Fibroblast of lung (primary cell): Measurements from ENCODE around the gene PDAP1. TPM values are rescaled to one million over a fixed set of nuclear protein-coding genes. Genes with fewer than 3 reads are reported as not detected.

Experiments
- DNase-seq, 2 donors: peaks; one replicate each; pipeline versions ENCODE4 v3.0.0 to v3.0.0-alpha.2; 2010; ENCODE audit warnings: low read depth in 2 of 2
- H2AFZ ChIP-seq: 2 replicates; pipeline ENCODE4 v1.5.1; 2012; ENCODE audit warnings: low read length, control low read depth, inconsistent platforms
- H3K27ac ChIP-seq: 2 replicates; pipeline ENCODE4 v1.5.1; 2011; ENCODE audit warnings: low read length, control low read depth; ENCODE audit not compliant: insufficient read depth
- H3K27me3 ChIP-seq: 2 replicates; pipeline ENCODE4 v1.5.1; 2011; ENCODE audit warnings: mild to moderate bottlenecking, low read length; ENCODE audit not compliant: control insufficient read depth, insufficient read depth
- H3K36me3 ChIP-seq: 2 replicates; pipeline ENCODE4 v1.5.1; 2011; ENCODE audit warnings: low read length; ENCODE audit not compliant: control insufficient read depth, insufficient read depth
- H3K4me1 ChIP-seq: 2 replicates; pipeline ENCODE4 v1.5.1; 2011; ENCODE audit warnings: low read length; ENCODE audit not compliant: control insufficient read depth, insufficient read depth; ENCODE audit errors: extremely low read depth
- H3K4me2 ChIP-seq: 2 replicates; pipeline ENCODE4 v1.5.1; 2011; ENCODE audit warnings: low read length, control low read depth; ENCODE audit not compliant: insufficient read depth; ENCODE audit errors: extremely low read depth
- H3K4me3 ChIP-seq, 4 experiments: fragments of 200-600 bp in 1 of 4; sonication (generic) in 1 of 4; replicated peaks in 1 of 4; 2 replicates each; pipeline ENCODE4 v1.5.1; 2011 to 2016; ENCODE audit warnings: low read length in 4 of 4, low read depth in 3 of 4, mild to moderate bottlenecking in 3 of 4, control low read depth in 2 of 4, inconsistent platforms in 1 of 4, mixed read lengths in 1 of 4; ENCODE audit not compliant: insufficient read depth in 1 of 4; ENCODE audit errors: control extremely low read depth in 1 of 4
- H3K79me2 ChIP-seq: 2 replicates; pipeline ENCODE4 v1.5.1; 2012; ENCODE audit warnings: mild to moderate bottlenecking, low read length, inconsistent platforms; ENCODE audit not compliant: control insufficient read depth, insufficient read depth
- H3K9ac ChIP-seq: 2 replicates; pipeline ENCODE4 v1.5.1; 2011; ENCODE audit warnings: mild to moderate bottlenecking, low read length, control low read depth; ENCODE audit not compliant: insufficient read depth
- H3K9me3 ChIP-seq: 2 replicates; pipeline ENCODE4 v1.5.1; 2012; ENCODE audit warnings: low read depth, low read length; ENCODE audit not compliant: control insufficient read depth, insufficient read depth
- H4K20me1 ChIP-seq: 2 replicates; pipeline ENCODE4 v1.5.1; 2011; ENCODE audit warnings: low read length; ENCODE audit not compliant: control insufficient read depth, insufficient read depth; ENCODE audit errors: extremely low read depth
- EZH2 ChIP-seq: IDR thresholded peaks from 2 replicates; pipeline ENCODE4 v1.5.1; 2012; ENCODE audit warnings: low read length, control low read depth, mild to moderate bottlenecking; ENCODE audit errors: missing control alignments
- polyA plus RNA-seq, 2 donors: library from polyadenylated mRNA; depleted of rRNA in 1 of 2; stranded (reverse) in 1 of 2; unstranded in 1 of 2; fragments of >200 nt; gene quantifications; 2 replicates each; pipeline ENCODE4 v1.2.1, GENCODE V29; 2011 to 2012; ENCODE audit warnings: missing spikeins in 1 of 2
- total RNA-seq: library from RNA; depleted of rRNA; stranded (reverse); fragments of >200 nt; gene quantifications from 2 replicates; pipeline ENCODE4 v1.2.1, GENCODE V29; 2014
- TF ChIP-seq, protein P1 (sequence below), 2 donors: IDR thresholded peaks in 1 of 2; conservative IDR thresholded peaks in 1 of 2; 1 replicate in 1 of 2; 2 replicates in 1 of 2; pipeline ENCODE4 v1.5.1; 2011 to 2012; ENCODE audit warnings: low read length in 2 of 2, control low read depth in 1 of 2, inconsistent platforms in 1 of 2, low read depth in 1 of 2, mild to moderate bottlenecking in 1 of 2

Gene PDAP1
- total and polyA plus RNA-seq, 2 donors (not counting 1 experiment from before 2014, with no cell fraction given) = 29.6 to 105 TPM

- Histone ChIP-seq H3K9ac (no peak overlapping the region), H3K27me3 (no peaks in the 10 kb centered on the region), H3K4me1 (no peaks in the 10 kb centered on the region), H3K4me2 (no peak overlapping the region), H3K4me3 (no peak overlapping the region), H3K27ac (no peak overlapping the region), H3K36me3 (peaks cover 34% of the 10 kb centered on the region), H2AFZ (no peak overlapping the region), H3K9me3 (no peaks in the 10 kb centered on the region), H4K20me1 (no peaks in the 10 kb centered on the region), H3K79me2 (no peaks in the 10 kb centered on the region)
- no peak for DNase-seq
- no peak for TF ChIP-seq EZH2
- TF ChIP-seq, protein P1, sequence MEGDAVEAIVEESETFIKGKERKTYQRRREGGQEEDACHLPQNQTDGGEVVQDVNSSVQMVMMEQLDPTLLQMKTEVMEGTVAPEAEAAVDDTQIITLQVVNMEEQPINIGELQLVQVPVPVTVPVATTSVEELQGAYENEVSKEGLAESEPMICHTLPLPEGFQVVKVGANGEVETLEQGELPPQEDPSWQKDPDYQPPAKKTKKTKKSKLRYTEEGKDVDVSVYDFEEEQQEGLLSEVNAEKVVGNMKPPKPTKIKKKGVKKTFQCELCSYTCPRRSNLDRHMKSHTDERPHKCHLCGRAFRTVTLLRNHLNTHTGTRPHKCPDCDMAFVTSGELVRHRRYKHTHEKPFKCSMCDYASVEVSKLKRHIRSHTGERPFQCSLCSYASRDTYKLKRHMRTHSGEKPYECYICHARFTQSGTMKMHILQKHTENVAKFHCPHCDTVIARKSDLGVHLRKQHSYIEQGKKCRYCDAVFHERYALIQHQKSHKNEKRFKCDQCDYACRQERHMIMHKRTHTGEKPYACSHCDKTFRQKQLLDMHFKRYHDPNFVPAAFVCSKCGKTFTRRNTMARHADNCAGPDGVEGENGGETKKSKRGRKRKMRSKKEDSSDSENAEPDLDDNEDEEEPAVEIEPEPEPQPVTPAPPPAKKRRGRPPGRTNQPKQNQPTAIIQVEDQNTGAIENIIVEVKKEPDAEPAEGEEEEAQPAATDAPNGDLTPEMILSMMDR (conservative IDR thresholded peaks at IDR 0.05 in 1 of 2, IDR thresholded peaks at IDR 0.05 in 1 of 2; ENCODE audit: low read depth in 1 of 2, low read length in 2 of 2) = no peak
These were observed 40.9 kb upstream of the PDAP1 start for GRCh38 chr7:99449326-99449725.

GRCh38 chr7:99448855-99449254, 40.5 kb upstream of the PDAP1 start:
- Histone ChIP-seq H3K36me3 (peaks cover 31% of the 10 kb centered on the region), H3K4me3 (no peak overlapping the region), H3K9ac (no peak overlapping the region), H3K27me3 (no peaks in the 10 kb centered on the region), H3K4me1 (no peaks in the 10 kb centered on the region), H2AFZ (no peak overlapping the region), H4K20me1 (no peaks in the 10 kb centered on the region), H3K9me3 (no peaks in the 10 kb centered on the region), H3K27ac (no peak overlapping the region), H3K79me2 (no peaks in the 10 kb centered on the region), H3K4me2 (no peak overlapping the region)
- TF ChIP-seq, protein P1 (conservative IDR thresholded peaks at IDR 0.05 in 1 of 2, IDR thresholded peaks at IDR 0.05 in 1 of 2; ENCODE audit: low read depth in 1 of 2, low read length in 2 of 2) = no peak
- TF ChIP-seq EZH2 = no peak
- DNase-seq = no peak

GRCh38 chr7:99447943-99448342, 39.5 kb upstream of the PDAP1 start:
- no peaks in the 10 kb centered on the region for H3K4me1 ChIP-seq

More at GRCh38 chr7:99447943-99448342, 39.5 kb upstream of the PDAP1 start:
- Histone ChIP-seq H3K4me2 (no peak overlapping the region), H2AFZ (no peak overlapping the region), H3K79me2 (no peaks in the 10 kb centered on the region), H3K9ac (no peak overlapping the region), H3K4me3 (no peak overlapping the region), H3K36me3 (peaks cover 27% of the 10 kb centered on the region), H3K9me3 (no peaks in the 10 kb centered on the region), H3K27me3 (no peaks in the 10 kb centered on the region), H4K20me1 (no peaks in the 10 kb centered on the region), H3K27ac (no peak overlapping the region)
- DNase-seq = no peak
- TF ChIP-seq EZH2 = no peak
- TF ChIP-seq, protein P1 (conservative IDR thresholded peaks at IDR 0.05 in 1 of 2, IDR thresholded peaks at IDR 0.05 in 1 of 2; ENCODE audit: low read depth in 1 of 2, low read length in 2 of 2) = no peak
